Non-pigmented ciliary epithelial cell (primary cell): Measurements from ENCODE around the gene KARS1.
A peak's percentile ranks its signal among the peaks of the same experiment; 100 is the strongest.

Experiments used
- DNase-seq: peaks from one replicate; pipeline ENCODE4 v3.0.0-alpha.2; 2010; ENCODE audit warnings: low read depth

KARS1 gene

GRCh38 chr16:75647492-75648264, at the start of gene KARS1, which contains the start of gene TERF2IP:
Gene KARS1 (minus strand): TSS chr16:75647665. CDS start chr16:75647639, 26 bp downstream.
Gene TERF2IP (plus strand): TSS chr16:75647773. CDS start chr16:75647883, 110 bp downstream.
- peak; percentile 68 for DNase-seq

DNA sequence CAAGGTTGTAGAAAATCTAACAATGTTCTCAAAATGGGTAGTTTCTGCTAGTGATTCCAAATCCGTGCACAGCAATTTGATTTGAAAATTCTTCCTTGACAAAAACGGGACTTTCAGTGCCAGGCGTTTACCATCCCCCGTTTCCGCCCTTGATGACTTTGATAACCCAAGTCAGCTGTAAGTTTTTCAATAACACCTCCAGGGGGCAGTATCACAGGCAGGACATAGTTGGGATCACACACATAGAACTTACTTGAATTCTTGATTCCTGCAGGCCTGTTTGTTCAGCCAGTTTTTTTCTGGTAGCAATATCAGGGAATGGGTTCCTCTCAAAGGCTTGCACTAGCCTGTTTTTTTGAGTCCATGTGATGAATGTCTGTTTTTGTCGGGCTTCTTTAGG, 48.2 kb upstream of the KARS1 start:
- DNase-seq, result no peak

GRCh38 chr16:75687361-75687760, 39.9 kb upstream of the KARS1 start:
- DNase-seq, result no peak

DNA sequence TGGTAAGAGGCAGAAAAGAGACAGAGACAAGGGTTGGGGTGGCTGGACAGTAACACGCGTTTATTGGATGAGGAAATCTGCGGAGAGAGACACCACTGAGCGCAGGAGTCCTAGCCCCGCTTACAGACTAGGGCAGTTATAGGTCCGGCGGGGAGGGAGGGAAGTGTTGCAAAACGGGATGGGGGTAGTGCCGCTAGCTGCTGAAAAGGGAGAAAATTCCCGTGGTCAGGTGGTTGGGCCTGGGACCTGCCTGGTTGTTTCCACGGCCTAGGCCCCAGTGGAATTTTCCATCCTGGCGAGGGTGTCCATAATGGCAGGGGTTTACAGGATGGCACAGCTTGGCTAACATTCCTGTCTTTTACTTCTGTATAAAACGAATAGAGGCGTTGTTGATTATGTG, 34.8 kb upstream of the KARS1 start:
- no peak for DNase-seq

GRCh38 chr16:75679366-75679765, 31.9 kb upstream of the KARS1 start:
- no peak for DNase-seq

DNA sequence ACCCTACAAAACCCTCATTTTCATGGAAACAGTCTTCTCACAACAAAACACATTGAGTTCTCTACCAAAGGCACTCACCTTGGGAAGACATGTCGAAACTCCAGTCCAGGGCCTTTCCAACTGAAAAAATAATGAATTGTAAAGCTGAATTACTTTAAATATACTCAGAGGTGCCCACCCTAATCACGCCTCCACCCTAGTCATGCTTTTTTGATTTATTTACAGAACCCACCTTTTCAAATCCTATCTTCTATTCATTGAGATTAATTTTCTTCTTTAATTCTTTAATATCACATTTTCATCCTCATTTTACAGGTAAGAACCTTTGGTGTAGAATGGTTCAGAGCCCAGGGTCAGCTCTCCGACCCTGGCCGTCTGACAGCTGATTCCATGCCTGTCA, 29.4 kb upstream of the KARS1 start, which contains the start of gene CPHXL2:
CPHXL2 (minus strand) TSS at position 101 of the 400 bp plus-strand sequence; CDS start at position 91, 10 bp downstream.
- no peak for DNase-seq

DNA sequence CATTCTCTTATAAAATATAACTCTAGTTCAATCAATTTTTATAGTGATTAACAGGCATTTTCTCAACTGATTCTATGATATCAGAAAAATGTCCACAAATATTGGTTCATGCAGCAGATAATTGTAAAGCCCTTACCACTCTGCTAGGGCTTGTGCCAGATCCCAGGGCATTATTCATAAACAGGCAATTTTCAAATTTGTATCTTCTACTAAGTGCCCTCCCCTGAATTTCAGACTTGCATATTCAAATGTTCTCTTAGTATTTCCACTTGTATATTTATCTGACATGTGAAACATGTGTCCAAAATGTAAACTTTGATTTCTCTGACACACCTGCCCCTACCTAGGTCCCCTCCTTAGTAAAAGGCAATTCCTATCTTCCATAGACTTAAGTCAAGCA, 20.0 kb upstream of the KARS1 start:
- DNase-seq, result no peak

DNA sequence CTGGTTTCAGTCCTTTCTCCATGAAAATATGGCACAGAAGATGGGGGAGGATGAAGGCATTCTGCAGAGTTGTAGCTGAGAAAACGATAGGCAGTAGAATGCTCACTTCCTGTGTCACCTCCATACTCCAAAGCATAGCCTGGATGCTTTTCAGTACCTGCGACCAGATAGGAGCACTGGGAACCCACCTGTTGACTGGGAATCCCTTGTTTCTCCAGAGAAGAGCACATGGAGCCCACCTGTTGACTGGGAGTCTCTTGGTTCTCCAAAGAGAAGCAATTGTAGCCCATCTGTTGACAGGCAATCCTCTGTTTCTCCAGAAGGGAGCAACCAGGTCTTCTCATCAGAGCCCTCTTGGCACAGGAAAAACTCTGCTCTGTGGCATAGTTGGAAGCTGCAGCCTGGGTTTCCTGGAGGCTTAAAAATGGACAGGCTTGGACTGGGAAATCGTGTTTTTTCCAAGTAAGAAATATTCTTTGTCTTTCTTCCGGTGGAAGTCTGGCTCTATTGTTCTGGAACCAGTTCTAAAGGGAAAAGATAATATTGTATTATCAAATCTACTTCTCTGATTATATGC, 13.3 kb upstream of the KARS1 start:
- no peak for DNase-seq

DNA sequence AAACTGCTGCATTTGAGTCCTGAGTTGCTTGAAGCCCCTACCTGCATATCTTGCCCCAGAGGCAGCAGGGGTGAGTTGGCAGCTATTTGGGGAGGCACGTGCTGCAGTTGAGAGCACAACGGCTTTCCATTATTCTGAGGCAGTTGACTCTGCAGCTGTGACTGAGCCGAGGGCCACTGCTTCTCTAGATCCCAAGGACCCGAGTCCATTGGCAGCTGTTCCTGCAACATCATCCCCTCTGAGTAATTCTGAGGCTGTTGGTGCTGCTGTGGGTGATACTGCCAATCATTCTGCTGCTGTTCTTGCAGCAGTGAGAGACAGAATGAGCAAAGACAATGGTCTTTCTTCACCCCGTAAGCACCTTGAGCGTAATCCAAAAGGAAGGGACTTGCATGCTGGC, 12.9 kb upstream of the KARS1 start:
- no peak for DNase-seq

DNA sequence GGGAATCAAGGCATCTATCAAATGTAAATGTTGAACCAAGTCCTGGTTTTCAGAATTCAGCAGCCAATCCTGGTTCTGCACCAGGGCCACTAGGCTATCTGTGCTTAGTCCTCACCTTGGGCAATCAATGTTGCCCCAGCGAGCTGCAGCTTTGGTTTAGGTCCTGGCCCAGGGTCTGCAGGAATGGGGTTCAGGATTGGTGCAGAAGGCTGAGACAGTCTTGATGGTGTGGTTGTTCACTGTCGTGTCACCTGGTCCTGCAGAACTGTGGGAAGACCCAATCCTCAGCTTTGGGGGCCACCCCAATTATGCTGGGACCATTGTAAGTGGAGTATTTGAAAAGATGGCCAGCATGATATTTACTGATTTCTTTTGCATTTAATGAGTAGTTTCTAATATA, 10.7 kb upstream of the KARS1 start:
- no peak for DNase-seq

GRCh38 chr16:75653922-75654321, 6.5 kb upstream of the KARS1 start:
- no peak for DNase-seq

- peak; percentile 28 for DNase-seq
These were observed 1.0 kb upstream of the KARS1 start for GRCh38 chr16:75648265-75649076.

GRCh38 chr16:75647112-75647491, 363 bp downstream of the KARS1 start:
- no peak for DNase-seq

- no peak for DNase-seq
These were observed 3.0 kb downstream of the KARS1 start for GRCh38 chr16:75644240-75645012.

DNA sequence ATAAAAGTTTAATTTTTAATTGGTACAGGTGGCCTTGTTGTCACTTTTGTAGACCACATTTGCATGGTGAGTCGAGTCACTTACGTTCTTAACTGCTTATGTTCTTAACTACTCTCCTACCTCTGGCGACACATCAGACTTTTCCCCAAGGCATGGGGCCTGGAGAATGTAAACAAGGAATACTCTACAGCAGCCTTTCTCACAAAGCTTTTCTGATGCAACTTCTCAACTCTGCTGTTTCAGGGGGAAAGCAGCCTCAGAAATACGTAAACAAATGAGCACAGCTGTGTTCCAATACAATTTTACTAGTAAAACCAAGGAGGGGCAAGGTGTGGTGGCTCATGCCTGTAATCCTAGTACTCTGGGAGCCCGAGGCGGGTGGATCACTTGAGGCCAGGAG, 6.9 kb downstream of the KARS1 start:
- DNase-seq, result no peak

DNA sequence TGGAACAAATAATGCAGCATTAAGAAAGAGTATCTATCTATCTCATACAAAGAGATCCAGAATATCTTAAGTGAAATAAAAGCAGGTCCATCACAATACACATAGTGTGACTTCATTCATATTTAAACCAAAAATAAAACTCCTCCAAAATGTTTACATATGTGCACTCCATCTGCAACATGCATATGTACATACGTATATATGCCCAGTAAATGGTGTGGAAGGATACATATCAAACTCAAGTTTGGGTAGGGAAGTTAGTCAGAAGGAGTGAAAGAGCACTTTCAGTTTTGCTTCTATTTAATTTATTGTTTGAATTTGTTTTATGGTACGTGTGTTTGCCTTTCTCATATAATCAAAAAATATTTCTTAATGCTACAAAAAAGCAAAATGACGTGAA, 12.4 kb downstream of the KARS1 start:
- no peak for DNase-seq

DNA sequence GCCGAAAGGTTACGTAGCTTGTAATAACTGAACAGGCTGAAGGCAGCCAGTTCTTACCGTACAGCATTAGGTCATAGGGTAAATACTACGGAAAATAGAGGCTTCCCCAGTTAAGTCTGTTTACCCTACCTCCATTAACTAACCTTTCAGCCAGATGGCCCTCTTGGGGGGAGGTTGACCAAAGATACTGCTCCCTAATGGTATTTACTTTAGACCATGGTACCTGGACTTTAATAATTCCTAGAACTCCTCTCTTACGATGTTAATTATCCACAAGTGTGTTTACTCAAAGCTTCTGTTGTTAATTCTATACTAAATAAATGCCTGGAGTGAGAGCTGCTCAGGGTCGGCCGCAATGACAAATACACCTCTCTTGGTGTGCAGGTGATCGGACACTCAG, 14.6 kb downstream of the KARS1 start:
- no peak for DNase-seq

GRCh38 chr16:75630052-75630451, 17.4 kb downstream of the KARS1 start:
- DNase-seq, result no peak

DNA sequence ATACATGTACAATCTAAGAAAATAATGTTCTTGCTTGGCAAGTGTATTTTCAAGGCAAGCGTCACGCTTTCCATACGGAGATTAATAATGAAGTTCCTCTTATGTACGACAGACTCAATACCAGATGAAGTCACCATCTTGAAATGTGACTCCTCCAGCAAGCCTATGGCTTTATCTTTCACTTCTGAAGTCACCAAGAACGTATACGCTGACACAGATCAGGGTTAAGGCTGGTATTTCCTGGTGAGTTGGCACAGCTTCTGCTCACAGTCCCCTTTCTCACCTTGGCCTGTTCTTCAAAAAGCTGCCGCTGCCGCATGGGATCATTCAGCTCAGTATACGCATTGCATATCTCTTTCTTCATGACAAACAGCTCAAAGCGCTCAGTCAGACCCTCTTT, 18.3 kb downstream of the KARS1 start:
- DNase-seq, result no peak

GRCh38 chr16:75628351-75628750, 19.1 kb downstream of the KARS1 start:
- DNase-seq, result no peak

- DNase-seq, result no peak
These were observed 19.6 kb downstream of the KARS1 start for GRCh38 chr16:75627851-75628250.

DNA sequence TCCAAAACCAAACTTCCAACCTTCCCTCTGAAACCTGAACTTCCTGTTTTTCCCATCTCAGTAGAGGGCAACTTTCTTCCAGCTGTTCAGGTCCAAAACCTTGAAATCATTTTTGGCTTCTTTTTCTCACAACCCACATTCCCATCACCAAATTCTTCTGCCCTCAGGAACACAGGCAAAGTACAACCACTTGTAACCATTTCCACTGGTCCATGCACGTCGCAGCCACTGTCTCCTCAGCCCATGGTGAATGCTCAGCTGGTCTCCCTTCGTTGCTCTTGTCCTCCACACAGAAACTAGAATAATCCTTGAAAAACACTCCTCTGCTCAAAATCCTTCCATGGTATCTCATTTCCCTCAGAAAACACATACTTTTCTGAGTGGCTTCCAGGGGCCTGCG, 20.7 kb downstream of the KARS1 start:
- DNase-seq, result no peak
